Keratinocyte (primary cell): Measurements from ENCODE around the gene ARHGAP45. TPM values are rescaled to one million over a fixed set of nuclear protein-coding genes. Genes with fewer than 3 reads are reported as not detected.

Experiments
- DNase-seq: peaks from one replicate; pipeline ENCODE4 v3.0.0-alpha.2; 2011; ENCODE audit warnings: low read depth, missing footprints, low spot score
- FAIRE-seq: peaks from 2 replicates; lab custom pipeline; 2011; peaks lifted over from hg19 to GRCh38; lab: Jason Lieb, UNC
- H2AFZ ChIP-seq: 2 replicates; pipeline ENCODE4 v1.6.0; 2012; ENCODE audit warnings: low read length, control low read depth, inconsistent platforms; ENCODE audit not compliant: control insufficient read depth
- H3K27ac ChIP-seq: 2 replicates; pipeline ENCODE4 v1.5.1; 2011; ENCODE audit warnings: low read length; ENCODE audit not compliant: control insufficient read depth, insufficient read depth
- H3K27me3 ChIP-seq: 3 replicates; pipeline ENCODE4 v1.6.0; 2011; ENCODE audit warnings: low read length; ENCODE audit not compliant: control insufficient read depth, insufficient read depth; ENCODE audit errors: extremely low read depth
- H3K36me3 ChIP-seq, 2 experiments: 2 replicates in 1 of 2; 3 replicates in 1 of 2; pipeline ENCODE4 v1.5.1; 2011; ENCODE audit warnings: low read length in 2 of 2, mild to moderate bottlenecking in 1 of 2; ENCODE audit not compliant: control insufficient read depth in 2 of 2, insufficient read depth in 2 of 2; ENCODE audit errors: extremely low read depth in 1 of 2
- H3K4me1 ChIP-seq: 3 replicates; pipeline ENCODE4 v1.5.1; 2011; ENCODE audit warnings: low read length; ENCODE audit not compliant: control insufficient read depth, insufficient read depth; ENCODE audit errors: extremely low read depth
- H3K4me2 ChIP-seq: 3 replicates; pipeline ENCODE4 v1.6.0; 2011; ENCODE audit warnings: low read depth, low read length; ENCODE audit not compliant: control insufficient read depth, insufficient read depth; ENCODE audit errors: extremely low read depth
- H3K4me3 ChIP-seq, 3 experiments: fragments of 200-600 bp in 1 of 3; sonication (generic) in 1 of 3; 2 replicates in 2 of 3; 3 replicates in 1 of 3; pipeline ENCODE4 v1.5.1; 2011 to 2016; ENCODE audit warnings: low read length in 3 of 3, mild to moderate bottlenecking in 3 of 3, control low read depth in 2 of 3, inconsistent platforms in 1 of 3, low read depth in 1 of 3, mixed read lengths in 1 of 3, mixed run types in 1 of 3, moderate library complexity in 1 of 3; ENCODE audit not compliant: control insufficient read depth in 2 of 3, insufficient read depth in 2 of 3; ENCODE audit errors: extremely low read depth in 1 of 3
- H3K79me2 ChIP-seq: 2 replicates; pipeline ENCODE4 v1.6.0; 2012; ENCODE audit warnings: low read length; ENCODE audit not compliant: control insufficient read depth, insufficient read depth
- H3K9ac ChIP-seq: 3 replicates; pipeline ENCODE4 v1.6.0; 2011; ENCODE audit warnings: low read length; ENCODE audit not compliant: control insufficient read depth, insufficient read depth; ENCODE audit errors: extremely low read depth
- H3K9me1 ChIP-seq: 3 replicates; pipeline ENCODE4 v1.6.0; 2011; ENCODE audit warnings: low read length; ENCODE audit not compliant: control insufficient read depth, insufficient read depth; ENCODE audit errors: extremely low read depth
- H3K9me3 ChIP-seq: 2 replicates; pipeline ENCODE4 v1.5.1; 2012; ENCODE audit warnings: low read depth, low read length; ENCODE audit not compliant: control insufficient read depth
- H4K20me1 ChIP-seq: 3 replicates; pipeline ENCODE4 v1.6.0; 2011; ENCODE audit warnings: low read length; ENCODE audit not compliant: control insufficient read depth, insufficient read depth; ENCODE audit errors: extremely low read depth
- EZH2 ChIP-seq: IDR thresholded peaks from one replicate; pipeline ENCODE4 v1.6.1; 2012; ENCODE audit warnings: inconsistent platforms, mild to moderate bottlenecking, low read length, moderate library complexity
- dilution Hi-C: fragments of 300-500 bp; cut with MboI; formaldehyde crosslinking; loops from one replicate; pipeline ENCODE4 v1.7.0; 2020; ENCODE audit warnings: low sequenced_read_pairs; ENCODE audit not compliant: extremely low pct_ligation_motif_present
- polyA plus RNA-seq, 5 experiments: library from polyadenylated mRNA; depleted of rRNA in 3 of 5; stranded (reverse) in 3 of 5; stranded (forward) in 1 of 5; unstranded in 1 of 5; fragments of >200 nt; gene quantifications; 1 replicate in 1 of 5; 2 replicates in 3 of 5; 3 replicates in 1 of 5; pipeline versions ENCODE4 v1.2.1 to v1.2.3, GENCODE V29; 2011 to 2012; ENCODE audit warnings: missing spikeins in 2 of 5, low read depth in 1 of 5, low replicate concordance in 1 of 5
- TF ChIP-seq, protein P1 (sequence below), 3 experiments: IDR thresholded peaks in 1 of 3; conservative IDR thresholded peaks in 1 of 3; optimal IDR thresholded peaks in 1 of 3; 2 replicates in 2 of 3; 3 replicates in 1 of 3; pipeline versions ENCODE3 to v1.5.1; 2011; ENCODE audit warnings: low read length in 3 of 3, mild to moderate bottlenecking in 3 of 3, moderate library complexity in 2 of 3, control low read depth in 1 of 3, inconsistent platforms in 1 of 3; ENCODE audit not compliant: insufficient read depth in 2 of 3; ENCODE audit errors: extremely low read depth in 1 of 3

ARHGAP45 gene
- polyA plus RNA-seq, 1 donor (not counting 4 experiments of a cell fraction or from before 2014, with no cell fraction given) = 0.56 TPM

DNA sequence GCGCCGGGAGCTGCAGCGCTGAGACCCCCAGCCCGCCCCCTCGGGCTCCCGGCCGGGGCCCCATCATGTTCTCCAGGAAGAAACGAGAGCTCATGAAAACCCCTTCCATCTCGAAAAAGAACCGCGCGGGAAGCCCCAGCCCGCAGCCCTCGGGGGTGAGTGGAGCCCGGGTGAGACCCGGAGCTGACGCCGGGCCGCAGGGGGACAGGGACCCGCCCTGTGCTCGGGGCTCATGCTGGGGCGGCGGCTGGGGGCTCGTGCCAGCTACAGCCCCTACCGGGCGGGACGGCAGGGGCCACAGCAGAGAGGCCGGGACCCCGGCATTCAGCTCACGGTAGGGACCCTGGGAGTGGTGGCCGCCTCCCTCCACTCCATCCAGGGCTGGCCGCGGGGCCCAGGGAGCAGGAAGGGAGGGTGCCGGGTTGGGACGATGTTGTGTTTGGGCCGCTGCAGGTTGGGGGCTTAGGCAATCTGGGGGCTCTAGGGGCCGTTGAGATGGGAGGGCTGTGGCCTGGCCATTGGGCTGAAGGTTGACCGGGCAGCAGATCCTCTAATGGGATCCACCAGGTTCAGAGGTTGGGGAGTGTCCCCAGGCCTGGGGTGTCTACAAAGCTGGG is 482 bp downstream of the ARHGAP45 start:
- Histone ChIP-seq H3K9ac (no peak overlapping the region), H3K4me2 (peak overlapping the region; percentile 62), H3K27me3 (peaks cover 20% of the 10 kb centered on the region), H2AFZ (no peak overlapping the region), H3K79me2 (no peaks in the 10 kb centered on the region), H3K36me3 (peaks cover 0 to under 1% of the 10 kb centered on the region in 2 experiments), H3K9me3 (no peaks in the 10 kb centered on the region), H3K4me3 (peak overlapping the region in 2 of 3 experiments; percentile 14 to 38), H3K9me1 (no peaks in the 10 kb centered on the region), H3K4me1 (peaks cover 24% of the 10 kb centered on the region), H4K20me1 (no peaks in the 10 kb centered on the region), H3K27ac (no peak overlapping the region)
- no peak for TF ChIP-seq EZH2
- TF ChIP-seq, protein P1, sequence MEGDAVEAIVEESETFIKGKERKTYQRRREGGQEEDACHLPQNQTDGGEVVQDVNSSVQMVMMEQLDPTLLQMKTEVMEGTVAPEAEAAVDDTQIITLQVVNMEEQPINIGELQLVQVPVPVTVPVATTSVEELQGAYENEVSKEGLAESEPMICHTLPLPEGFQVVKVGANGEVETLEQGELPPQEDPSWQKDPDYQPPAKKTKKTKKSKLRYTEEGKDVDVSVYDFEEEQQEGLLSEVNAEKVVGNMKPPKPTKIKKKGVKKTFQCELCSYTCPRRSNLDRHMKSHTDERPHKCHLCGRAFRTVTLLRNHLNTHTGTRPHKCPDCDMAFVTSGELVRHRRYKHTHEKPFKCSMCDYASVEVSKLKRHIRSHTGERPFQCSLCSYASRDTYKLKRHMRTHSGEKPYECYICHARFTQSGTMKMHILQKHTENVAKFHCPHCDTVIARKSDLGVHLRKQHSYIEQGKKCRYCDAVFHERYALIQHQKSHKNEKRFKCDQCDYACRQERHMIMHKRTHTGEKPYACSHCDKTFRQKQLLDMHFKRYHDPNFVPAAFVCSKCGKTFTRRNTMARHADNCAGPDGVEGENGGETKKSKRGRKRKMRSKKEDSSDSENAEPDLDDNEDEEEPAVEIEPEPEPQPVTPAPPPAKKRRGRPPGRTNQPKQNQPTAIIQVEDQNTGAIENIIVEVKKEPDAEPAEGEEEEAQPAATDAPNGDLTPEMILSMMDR (optimal IDR thresholded peaks at IDR 0.05 in 1 of 3, IDR thresholded peaks at IDR 0.05 in 1 of 3, conservative IDR thresholded peaks at IDR 0.05 in 1 of 3; ENCODE audit: extremely low read depth in 1 of 3, insufficient read depth in 2 of 3, low read length in 3 of 3) = no peak
- dilution Hi-C loops = no loop called here
- DNase-seq = no peak
- FAIRE-seq = no peak

DNA sequence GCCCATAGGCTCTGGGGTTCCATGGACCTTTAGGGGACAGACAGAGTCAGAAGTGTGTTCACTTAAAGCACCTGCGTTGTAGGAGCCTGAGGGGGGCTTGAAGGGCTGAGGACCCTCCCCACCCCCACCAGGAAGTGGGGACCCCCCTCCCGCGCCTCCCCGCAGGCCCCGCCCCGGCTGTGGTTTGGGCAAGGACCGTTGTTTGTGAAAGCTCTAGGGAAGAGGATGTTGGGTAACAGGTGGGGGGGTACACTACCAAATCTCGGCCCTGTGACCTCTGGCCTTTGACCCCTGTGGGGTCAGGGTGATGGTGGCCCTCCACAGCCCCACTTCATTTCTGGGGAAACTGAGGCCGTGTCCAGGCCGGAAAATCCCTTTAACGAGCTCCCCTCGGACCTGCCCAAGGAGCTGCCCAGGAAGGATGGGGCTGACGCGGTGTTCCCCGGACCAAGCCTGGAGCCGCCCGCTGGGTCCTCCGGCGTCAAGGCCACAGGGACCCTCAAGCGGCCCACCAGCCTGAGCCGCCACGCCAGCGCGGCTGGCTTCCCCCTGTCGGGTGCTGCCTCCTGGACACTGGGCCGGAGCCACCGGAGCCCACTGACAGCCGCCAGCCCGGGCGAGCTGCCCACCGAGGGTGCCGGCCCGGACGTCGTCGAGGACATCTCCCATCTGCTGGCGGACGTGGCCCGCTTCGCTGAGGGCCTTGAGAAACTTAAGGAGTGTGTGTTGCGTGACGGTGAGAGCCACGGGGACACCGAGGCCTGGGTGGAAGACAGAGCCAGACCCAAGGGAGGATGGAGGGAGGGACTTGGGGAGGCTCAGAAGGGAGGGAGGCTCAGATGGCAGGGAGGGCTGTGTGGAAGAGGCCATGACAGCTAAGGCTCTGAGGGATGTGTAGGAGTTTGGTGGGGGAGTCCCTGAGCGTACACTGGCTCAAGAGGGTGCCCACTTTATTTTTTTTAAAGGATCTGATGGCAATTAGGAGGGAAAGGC is 1.3 kb downstream of the ARHGAP45 start:
- Histone ChIP-seq H3K9me3 (no peaks in the 10 kb centered on the region), H3K36me3 (no peaks in the 10 kb centered on the region), H3K4me2 (no peak overlapping the region), H3K4me3 (no peak overlapping the region), H3K9me1 (no peaks in the 10 kb centered on the region), H3K9ac (no peak overlapping the region), H4K20me1 (no peaks in the 10 kb centered on the region), H3K79me2 (no peaks in the 10 kb centered on the region), H3K4me1 (peaks cover 24% of the 10 kb centered on the region), H3K27ac (no peak overlapping the region), H3K27me3 (peaks cover 20% of the 10 kb centered on the region), H2AFZ (no peak overlapping the region)
- DNase-seq (no peak), FAIRE-seq (no peak)
- TF ChIP-seq, protein P1 (optimal IDR thresholded peaks at IDR 0.05 in 1 of 3, IDR thresholded peaks at IDR 0.05 in 1 of 3, conservative IDR thresholded peaks at IDR 0.05 in 1 of 3; ENCODE audit: extremely low read depth in 1 of 3, insufficient read depth in 2 of 3, low read length in 3 of 3) = no peak
- TF ChIP-seq EZH2 = no peak
- dilution Hi-C loops = no loop called here
